Ishikawa (cell line): ENCODE measurements around the gene DGKD.

Source experiments
- FOXM1 ChIP-seq: IDR thresholded peaks from 2 replicates; pipeline ENCODE4 v1.6.1; 2012; ENCODE audit warnings: low read depth, borderline replicate concordance
- REST ChIP-seq: IDR thresholded peaks from 2 replicates; pipeline ENCODE4 v1.6.1; 2012; ENCODE audit warnings: low read depth, mild to moderate bottlenecking
- TAF1 ChIP-seq: IDR thresholded peaks from 2 replicates; pipeline ENCODE4 v1.6.1; 2012; ENCODE audit warnings: low read depth, mild to moderate bottlenecking
- YY1 ChIP-seq: IDR thresholded peaks from 2 replicates; pipeline ENCODE4 v1.6.1; 2012; ENCODE audit warnings: low read depth

DNA sequence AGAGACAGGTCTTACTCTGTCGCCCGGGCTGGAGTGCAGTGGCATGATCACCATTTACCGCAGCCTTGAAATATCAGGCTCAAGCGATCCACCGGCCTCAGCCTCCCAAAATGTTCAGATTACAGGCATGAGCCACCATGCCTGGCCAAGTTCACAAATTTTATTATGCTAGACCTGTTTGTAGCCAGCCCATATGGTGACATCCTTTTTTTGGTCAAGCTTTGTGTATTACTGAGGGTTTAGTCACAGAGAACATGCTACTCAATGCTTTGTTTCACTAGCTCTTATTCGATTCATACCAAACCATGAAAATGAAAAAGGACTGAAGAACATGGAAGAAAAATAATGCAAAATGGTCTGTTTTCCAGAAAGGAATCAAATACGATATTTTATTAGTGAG lies 41.4 kb downstream of the DGKD start:
- TF ChIP-seq FOXM1, result no peak
- TF ChIP-seq YY1, result no peak
- TF ChIP-seq TAF1, result no peak
- no peak for TF ChIP-seq REST
